Mucosa of stomach (tissue), 1 donor: ENCODE results near the gene NFIA.
A peak's percentile ranks its signal among the peaks of the same experiment; 100 is the strongest.
"Not testable (repeated sequence)": the region's sequence is repeated elsewhere in the genome, so short reads cannot be mapped to it uniquely, and the experiment has no call there.

Source experiments
- H3K27me3 ChIP-seq: one replicate; pipeline ENCODE4 v1.7.0; 2013; ENCODE audit warnings: mild to moderate bottlenecking, low read length; ENCODE audit not compliant: control insufficient read depth, insufficient read depth
- H3K36me3 ChIP-seq: one replicate; pipeline ENCODE4 v1.7.0; 2013; ENCODE audit warnings: low read length; ENCODE audit not compliant: control insufficient read depth, insufficient read depth
- H3K4me1 ChIP-seq: one replicate; pipeline ENCODE4 v1.7.0; 2013; ENCODE audit warnings: mild to moderate bottlenecking, low read length; ENCODE audit not compliant: control insufficient read depth, insufficient read depth
- H3K4me3 ChIP-seq: one replicate; pipeline ENCODE4 v1.7.0; 2013; ENCODE audit warnings: low read length
- H3K9ac ChIP-seq: one replicate; pipeline ENCODE4 v1.7.0; 2013; ENCODE audit warnings: mild to moderate bottlenecking, low read length, moderate library complexity
- H3K9me3 ChIP-seq: one replicate; pipeline ENCODE4 v1.7.0; 2013; ENCODE audit warnings: mild to moderate bottlenecking, low read length, moderate library complexity; ENCODE audit not compliant: control insufficient read depth
- donor health status: Pancreatic carcinoma.

Gene NFIA

GRCh38 chr1:61067446-61068019 lies 14.8 kb upstream of the NFIA start:
- Histone ChIP-seq H3K36me3 (no peaks in the 10 kb centered on the region), H3K4me3 (no peak overlapping the region), H3K27me3 (no peaks in the 10 kb centered on the region), H3K9ac (no peak overlapping the region), H3K4me1 (no peaks in the 10 kb centered on the region), H3K9me3 (no peaks in the 10 kb centered on the region)

GRCh38 chr1:61070054-61070453 lies 12.3 kb upstream of the NFIA start:
- no peak overlapping the region for H3K4me3 ChIP-seq
- H3K27me3 ChIP-seq, result no peaks in the 10 kb centered on the region
- no peaks in the 10 kb centered on the region for H3K36me3 ChIP-seq
- no peak overlapping the region for H3K9ac ChIP-seq
- no peaks in the 10 kb centered on the region for H3K9me3 ChIP-seq
- H3K4me1 ChIP-seq, result no peaks in the 10 kb centered on the region

- H3K36me3 ChIP-seq, result no peaks in the 10 kb centered on the region
Measured at GRCh38 chr1:61071205-61072130, 10.9 kb upstream of the NFIA start.

GRCh38 chr1:61073871-61074270 lies 8.5 kb upstream of the NFIA start:
- Histone ChIP-seq H3K4me1 (peaks cover 16% of the 10 kb centered on the region), H3K9me3 (no peaks in the 10 kb centered on the region), H3K36me3 (no peaks in the 10 kb centered on the region), H3K4me3 (no peak overlapping the region), H3K9ac (no peak overlapping the region), H3K27me3 (no peaks in the 10 kb centered on the region)

More at GRCh38 chr1:61071205-61072130, 10.9 kb upstream of the NFIA start:
- Histone ChIP-seq H3K4me1 (peaks cover 12% of the 10 kb centered on the region), H3K9ac (no peak overlapping the region), H3K27me3 (no peaks in the 10 kb centered on the region), H3K4me3 (no peak overlapping the region), H3K9me3 (no peaks in the 10 kb centered on the region)

- not testable (repeated sequence) for H3K4me3 ChIP-seq, H3K9me3 ChIP-seq, H3K36me3 ChIP-seq, H3K27me3 ChIP-seq
- Histone ChIP-seq H3K9ac (peak overlapping the region; percentile 58), H3K4me1 (peaks cover 33% of the 10 kb centered on the region)
Measured at GRCh38 chr1:61075833-61076232, 6.5 kb upstream of the NFIA start.

- Histone ChIP-seq H3K9me3 (no peaks in the 10 kb centered on the region), H3K27me3 (no peaks in the 10 kb centered on the region), H3K36me3 (no peaks in the 10 kb centered on the region), H3K4me3 (peak overlapping the region; percentile 74), H3K4me1 (peaks cover 41% of the 10 kb centered on the region), H3K9ac (peak overlapping the region; percentile 58)
Measured at GRCh38 chr1:61076728-61077675, 5.4 kb upstream of the NFIA start.

GRCh38 chr1:61077676-61078541 lies 4.5 kb upstream of the NFIA start:
- no peaks in the 10 kb centered on the region for H3K9me3 ChIP-seq
- H3K4me3 ChIP-seq, result peak overlapping the region; percentile 74
- no peaks in the 10 kb centered on the region for H3K27me3 ChIP-seq
- H3K4me1 ChIP-seq, result peaks cover 41% of the 10 kb centered on the region
- peak overlapping the region; percentile 58 for H3K9ac ChIP-seq
- no peaks in the 10 kb centered on the region for H3K36me3 ChIP-seq

GRCh38 chr1:61078618-61079295 lies 3.6 kb upstream of the NFIA start:
- no peaks in the 10 kb centered on the region for H3K27me3 ChIP-seq
- H3K4me1 ChIP-seq, result peaks cover 41% of the 10 kb centered on the region
- peak overlapping the region; percentile 19 for H3K9ac ChIP-seq
- no peaks in the 10 kb centered on the region for H3K36me3 ChIP-seq
- H3K4me3 ChIP-seq, result no peak overlapping the region
- H3K9me3 ChIP-seq, result no peaks in the 10 kb centered on the region

GRCh38 chr1:61079296-61079897 lies 3.0 kb upstream of the NFIA start:
- no peaks in the 10 kb centered on the region for H3K36me3 ChIP-seq
- H3K9me3 ChIP-seq, result no peaks in the 10 kb centered on the region
- no peak overlapping the region for H3K9ac ChIP-seq
- H3K4me3 ChIP-seq, result no peak overlapping the region
- H3K27me3 ChIP-seq, result no peaks in the 10 kb centered on the region
- peaks cover 41% of the 10 kb centered on the region for H3K4me1 ChIP-seq

GRCh38 chr1:61079898-61080336 lies 2.4 kb upstream of the NFIA start:
- Histone ChIP-seq H3K9ac (peak overlapping the region; percentile 22), H3K4me3 (peak overlapping the region; percentile 23), H3K9me3 (no peaks in the 10 kb centered on the region), H3K4me1 (peaks cover 41% of the 10 kb centered on the region), H3K36me3 (no peaks in the 10 kb centered on the region), H3K27me3 (no peaks in the 10 kb centered on the region)
